A549 (cell line): ENCODE data around the gene KRT40.

Source experiments
- CBX2 ChIP-seq: fragments of 200-600 bp; sonication (generic); IDR thresholded peaks from 2 replicates; pipeline ENCODE4 v1.6.1; 2016; ENCODE audit warnings: low read depth, mild to moderate bottlenecking, borderline replicate concordance
- CEBPB ChIP-seq, 2 experiments: fragments of >200 bp in 1 of 2; sonication (Bioruptor Twin) in 1 of 2; formaldehyde crosslinking in 1 of 2; IDR thresholded peaks; 2 replicates each; pipeline ENCODE4 v1.6.1; 2012 to 2016
- CTCF ChIP-seq: fragments of >200 bp; sonication (Bioruptor Twin); formaldehyde crosslinking; IDR thresholded peaks from 3 replicates; pipeline ENCODE4 v1.5.1; 2016
- EP300 ChIP-seq, 2 experiments: fragments of >200 bp; sonication (Bioruptor Twin); formaldehyde crosslinking; IDR thresholded peaks; 2 replicates in 1 of 2; 3 replicates in 1 of 2; pipeline ENCODE4 v1.6.1; 2016 to 2017
- HDAC2 ChIP-seq: fragments of 200-600 bp; sonication (generic); IDR thresholded peaks from 2 replicates; pipeline ENCODE4 v1.6.1; 2016
- HMGXB4 ChIP-seq: fragments of 250-450 bp; sonication (Bioruptor Pico); IDR thresholded peaks from 2 replicates; pipeline ENCODE4 v1.5.0; 2021; ENCODE audit warnings: mild to moderate bottlenecking, moderate library complexity, borderline replicate concordance
- HOXA7 ChIP-seq: fragments of 250-450 bp; sonication (Bioruptor Pico); IDR thresholded peaks from 2 replicates; pipeline ENCODE4 v1.5.0; 2020; ENCODE audit warnings: mild to moderate bottlenecking, moderate library complexity
- POLR2A ChIP-seq: IDR thresholded peaks from 2 replicates; pipeline ENCODE4 v1.6.1; 2012; ENCODE audit warnings: mild to moderate bottlenecking, low read length
- RAD21 ChIP-seq, 2 experiments: fragments of >200 bp in 1 of 2; sonication (Bioruptor Twin) in 1 of 2; formaldehyde crosslinking in 1 of 2; IDR thresholded peaks in 1 of 2; conservative IDR thresholded peaks in 1 of 2; 2 replicates in 1 of 2; 3 replicates in 1 of 2; pipeline ENCODE4 v1.6.1; 2012 to 2018; ENCODE audit warnings: inconsistent platforms in 1 of 2
- RCOR1 ChIP-seq: fragments of 150-350 bp; IDR thresholded peaks from 2 replicates; pipeline ENCODE4 v1.6.1; 2014; ENCODE audit warnings: antibody characterized with exemption, low read length, low read depth
- SMC3 ChIP-seq: fragments of >200 bp; sonication (Bioruptor Twin); formaldehyde crosslinking; IDR thresholded peaks from 3 replicates; pipeline ENCODE4 v1.6.1; 2018; ENCODE audit warnings: inconsistent platforms
- SREBF2 ChIP-seq: fragments of 450-650 bp; IDR thresholded peaks from 2 replicates; pipeline ENCODE4 v1.6.1; 2014; ENCODE audit warnings: mild to moderate bottlenecking, moderate library complexity
- USF2 ChIP-seq: fragments of 450-650 bp; IDR thresholded peaks from 2 replicates; pipeline ENCODE4 v1.6.1; 2014; ENCODE audit warnings: antibody characterized with exemption
- ZNF302 ChIP-seq: fragments of 250-450 bp; sonication (Bioruptor Pico); IDR thresholded peaks from 2 replicates; pipeline ENCODE4 v1.9.0; 2021; ENCODE audit warnings: inconsistent platforms, mild to moderate bottlenecking, moderate library complexity

GRCh38 chr17:41018541-41018940 lies 34.4 kb upstream of the KRT40 start:
- TF ChIP-seq CTCF (no peak), ZNF302 (CRISPR knock-in tag) (no peak), HMGXB4 (no peak), HDAC2 (no peak), RCOR1 (no peak), POLR2A (no peak), CEBPB (IDR thresholded peaks at IDR 0.05) (no peak), USF2 (no peak), CBX2 (no peak), SMC3 (no peak), EP300 (IDR thresholded peaks at IDR 0.05) (no peak), RAD21 (conservative IDR thresholded peaks at IDR 0.05 in 1 of 2, IDR thresholded peaks at IDR 0.05 in 1 of 2) (no peak), SREBF2 (no peak), HOXA7 (CRISPR knock-in tag) (no peak)
